ENCODE measurements around the gene CDH13. TPM values are rescaled to one million over a fixed set of nuclear protein-coding genes. Genes with fewer than 3 reads are reported as not detected.

The CDH13 gene
- total RNA-seq, 1 experiment from 2014 or later = 49.3 TPM

GRCh38 chr16:83307594-83307992 is 680.8 kb downstream of the CDH13 start:
- no peak overlapping the region for H3K4me3 Mint-ChIP-seq (ENCODE audit: unreplicated experiment)
- BruUV-seq (replicated peaks) = no TSS peak
- no peaks in the 10 kb centered on the region for H3K4me1 Mint-ChIP-seq (ENCODE audit: insufficient read depth, unreplicated experiment)
- TF ChIP-seq CTCF (IDR thresholded peaks at IDR 0.05; ENCODE audit: unreplicated experiment) = no peak
- H3K9me3 Mint-ChIP-seq (ENCODE audit: unreplicated experiment) = no peaks in the 10 kb centered on the region
- H3K36me3 Mint-ChIP-seq (ENCODE audit: insufficient read depth, unreplicated experiment) = no peaks in the 10 kb centered on the region
- POLR2A ChIA-PET = interaction anchor here (1.5 kb wide), 1 partner anchor 13 kb away, joined by 3 read pairs; no protein-coding TSS in a partner anchor
- H3K27me3 Mint-ChIP-seq (ENCODE audit: insufficient read depth, unreplicated experiment) = no peaks in the 10 kb centered on the region
- CTCF ChIA-PET = interaction anchor here (0.6 to 1.0 kb wide), 2 partner anchors 137 to 705 kb away, joined by 3 to 4 read pairs; no protein-coding TSS in a partner anchor
- intact Hi-C loops (cut with micrococcal nuclease) = no loop called here
- no peak overlapping the region for H3K27ac Mint-ChIP-seq (ENCODE audit: low read depth, unreplicated experiment)
- DNase-seq (ENCODE audit: unreplicated experiment) = no peak

GRCh38 chr16:83308414-83308813 is 681.6 kb downstream of the CDH13 start:
- CTCF ChIA-PET = interaction anchor here (0.6 to 1.0 kb wide), 2 partner anchors 137 to 706 kb away, joined by 3 to 4 read pairs; no protein-coding TSS in a partner anchor
- no peak overlapping the region for H3K4me3 Mint-ChIP-seq (ENCODE audit: unreplicated experiment)

GRCh38 chr16:83310816-83311215 is 684.0 kb downstream of the CDH13 start:
- Mint-ChIP-seq H3K9me3 (ENCODE audit: unreplicated experiment) (no peaks in the 10 kb centered on the region), H3K4me1 (ENCODE audit: insufficient read depth, unreplicated experiment) (no peaks in the 10 kb centered on the region), H3K27ac (ENCODE audit: low read depth, unreplicated experiment) (no peak overlapping the region), H3K4me3 (ENCODE audit: unreplicated experiment) (no peak overlapping the region), H3K27me3 (ENCODE audit: insufficient read depth, unreplicated experiment) (no peaks in the 10 kb centered on the region), H3K36me3 (ENCODE audit: insufficient read depth, unreplicated experiment) (no peaks in the 10 kb centered on the region)
- POLR2A ChIA-PET = no interaction called here
- no peak for DNase-seq (ENCODE audit: unreplicated experiment)
- intact Hi-C loops (cut with micrococcal nuclease) = no loop called here
- TF ChIP-seq CTCF (IDR thresholded peaks at IDR 0.05; ENCODE audit: unreplicated experiment) = no peak
- no TSS peak for BruUV-seq (replicated peaks)
- CTCF ChIA-PET = no interaction called here

More at GRCh38 chr16:83308414-83308813, 681.6 kb downstream of the CDH13 start:
- H3K9me3 Mint-ChIP-seq (ENCODE audit: unreplicated experiment) = no peaks in the 10 kb centered on the region
- POLR2A ChIA-PET = no interaction called here
- DNase-seq (ENCODE audit: unreplicated experiment) = no peak
- BruUV-seq (replicated peaks) = no TSS peak
- no peaks in the 10 kb centered on the region for H3K36me3 Mint-ChIP-seq (ENCODE audit: insufficient read depth, unreplicated experiment)
- no peaks in the 10 kb centered on the region for H3K27me3 Mint-ChIP-seq (ENCODE audit: insufficient read depth, unreplicated experiment)
- no peak overlapping the region for H3K27ac Mint-ChIP-seq (ENCODE audit: low read depth, unreplicated experiment)
- TF ChIP-seq CTCF (IDR thresholded peaks at IDR 0.05; ENCODE audit: unreplicated experiment) = no peak
- intact Hi-C loops (cut with micrococcal nuclease) = no loop called here
- no peaks in the 10 kb centered on the region for H3K4me1 Mint-ChIP-seq (ENCODE audit: insufficient read depth, unreplicated experiment)

- DNase-seq (ENCODE audit: unreplicated experiment) = no peak
- intact Hi-C loops (cut with micrococcal nuclease) = no loop called here
- Mint-ChIP-seq H3K9me3 (ENCODE audit: unreplicated experiment) (no peaks in the 10 kb centered on the region), H3K27ac (ENCODE audit: low read depth, unreplicated experiment) (no peak overlapping the region), H3K4me1 (ENCODE audit: insufficient read depth, unreplicated experiment) (no peaks in the 10 kb centered on the region), H3K4me3 (ENCODE audit: unreplicated experiment) (no peak overlapping the region), H3K27me3 (ENCODE audit: insufficient read depth, unreplicated experiment) (no peaks in the 10 kb centered on the region), H3K36me3 (ENCODE audit: insufficient read depth, unreplicated experiment) (no peaks in the 10 kb centered on the region)
- no peak for TF ChIP-seq CTCF (IDR thresholded peaks at IDR 0.05; ENCODE audit: unreplicated experiment)
- ChIA-PET CTCF (interaction anchor here (0.8 to 1.0 kb wide), 2 partner anchors 10 to 44 kb away, joined by 3 read pairs; no protein-coding TSS in a partner anchor), POLR2A (interaction anchor here (0.6 kb wide), 1 partner anchor 955 kb away, joined by 3 read pairs; no protein-coding TSS in a partner anchor)
- no TSS peak for BruUV-seq (replicated peaks)
Observed at GRCh38 chr16:83312015-83312717, 685.4 kb downstream of the CDH13 start.

Measured in MCF 10A (cell line).